Measurements from ENCODE around the gene AKAIN1.

The AKAIN1 gene

GRCh38 chr18:5197032-5197434 lies at the start of gene AKAIN1:
Gene AKAIN1 (minus strand): TSS chr18:5197257. CDS start chr18:5197053, 204 bp downstream.
- DNase-seq (ENCODE audit: extremely low read depth in 1 of 2, low read depth in 1 of 2), result no peak

- DNase-seq (ENCODE audit: extremely low read depth in 1 of 2, low read depth in 1 of 2), result no peak
These were observed 47.9 kb upstream of the AKAIN1 start for GRCh38 chr18:5244941-5245340.

GRCh38 chr18:5239447-5239846 lies 42.4 kb upstream of the AKAIN1 start:
- no peak for DNase-seq (ENCODE audit: extremely low read depth in 1 of 2, low read depth in 1 of 2)

GRCh38 chr18:5238371-5238976 lies 41.4 kb upstream of the AKAIN1 start:
- DNase-seq (ENCODE audit: extremely low read depth in 1 of 2, low read depth in 1 of 2), result peak in 1 of 2 donors; percentile 17

GRCh38 chr18:5237723-5238370 lies 40.8 kb upstream of the AKAIN1 start:
- peak; percentile 73 to 78 for DNase-seq (ENCODE audit: extremely low read depth in 1 of 2, low read depth in 1 of 2)

- no peak for DNase-seq (ENCODE audit: extremely low read depth in 1 of 2, low read depth in 1 of 2)
These were observed 40.1 kb upstream of the AKAIN1 start for GRCh38 chr18:5237083-5237722.

GRCh38 chr18:5214583-5215351 lies 17.7 kb upstream of the AKAIN1 start:
- no peak for DNase-seq (ENCODE audit: extremely low read depth in 1 of 2, low read depth in 1 of 2)

- DNase-seq (ENCODE audit: extremely low read depth in 1 of 2, low read depth in 1 of 2), result no peak
These were observed 10.6 kb upstream of the AKAIN1 start for GRCh38 chr18:5207471-5208150.

- no peak for DNase-seq (ENCODE audit: extremely low read depth in 1 of 2, low read depth in 1 of 2)
These were observed 1.3 kb upstream of the AKAIN1 start for GRCh38 chr18:5198311-5198710.

GRCh38 chr18:5197461-5197860 lies 404 bp upstream of the AKAIN1 start:
- no peak for DNase-seq (ENCODE audit: extremely low read depth in 1 of 2, low read depth in 1 of 2)

- DNase-seq (ENCODE audit: extremely low read depth in 1 of 2, low read depth in 1 of 2), result no peak
These were observed 615 bp downstream of the AKAIN1 start for GRCh38 chr18:5196253-5197031.

GRCh38 chr18:5195656-5196055 lies 1.4 kb downstream of the AKAIN1 start:
- no peak for DNase-seq (ENCODE audit: extremely low read depth in 1 of 2, low read depth in 1 of 2)

- no peak for DNase-seq (ENCODE audit: extremely low read depth in 1 of 2, low read depth in 1 of 2)
These were observed 16.8 kb downstream of the AKAIN1 start for GRCh38 chr18:5180254-5180653.

GRCh38 chr18:5178519-5178918 lies 18.5 kb downstream of the AKAIN1 start:
- no peak for DNase-seq (ENCODE audit: extremely low read depth in 1 of 2, low read depth in 1 of 2)

GRCh38 chr18:5175378-5175777 lies 21.7 kb downstream of the AKAIN1 start:
- no peak for DNase-seq (ENCODE audit: extremely low read depth in 1 of 2, low read depth in 1 of 2)

- no peak for DNase-seq (ENCODE audit: extremely low read depth in 1 of 2, low read depth in 1 of 2)
These were observed 23.4 kb downstream of the AKAIN1 start for GRCh38 chr18:5173646-5174045.

GRCh38 chr18:5173236-5173635 lies 23.8 kb downstream of the AKAIN1 start:
- no peak for DNase-seq (ENCODE audit: extremely low read depth in 1 of 2, low read depth in 1 of 2)

- no peak for DNase-seq (ENCODE audit: extremely low read depth in 1 of 2, low read depth in 1 of 2)
These were observed 29.2 kb downstream of the AKAIN1 start for GRCh38 chr18:5167831-5168230.

- DNase-seq (ENCODE audit: extremely low read depth in 1 of 2, low read depth in 1 of 2), result no peak
These were observed 30.3 kb downstream of the AKAIN1 start for GRCh38 chr18:5166606-5167280.

- no peak for DNase-seq (ENCODE audit: extremely low read depth in 1 of 2, low read depth in 1 of 2)
These were observed 32.2 kb downstream of the AKAIN1 start for GRCh38 chr18:5164903-5165302.

Data from stimulated activated CD8-positive, alpha-beta memory T cell treated with anti-CD3 and anti-CD28 coated beads, Interleukin-7, amount 100 ng/mL, for 48 hours (primary cell).